PC-3 (cell line): ENCODE results near the gene BORCS5. TPM values are rescaled to one million over a fixed set of nuclear protein-coding genes. Genes with fewer than 3 reads are reported as not detected.

ENCODE experiments used
- ATAC-seq: fragments of 200-7000 bp; cut with Tn5 transposase; 2 replicates; pipeline ENCODE4 v1.9.1; 2020; ENCODE audit warnings: mild to moderate bottlenecking, moderate library complexity
- BruUV-seq: library from RNA; stranded (reverse); fragments of 400-500 nt; replicated peaks from 2 replicates; lab custom pipeline; 2021; lab: Mats Ljungman, UMichigan
- CTCF ChIA-PET: fragments of 300-600 bp; sonication (Branson Sonifier 250); formaldehyde crosslinking; loops from one replicate; lab custom pipeline; 2022; ENCODE audit warnings: antibody characterized with exemption; lab: Charles Lee
- POLR2A ChIA-PET: fragments of 300-600 bp; sonication (Branson Sonifier 250); formaldehyde crosslinking; loops from one replicate; lab custom pipeline; 2022; ENCODE audit warnings: antibody characterized with exemption; ENCODE audit not compliant: unreplicated experiment; lab: Charles Lee
- DNase-seq: peaks from one replicate; pipeline ENCODE4 v3.0.0-alpha.2; 2015
- H2AFZ ChIP-seq: fragments of 300-600 bp; sonication (generic); 2 replicates; pipeline ENCODE4 v1.6.0; 2016; ENCODE audit warnings: antibody characterized with exemption, low read length
- H3F3A ChIP-seq: fragments of 300-600 bp; sonication (generic); one replicate; pipeline ENCODE4 v1.6.0; 2017; ENCODE audit warnings: antibody characterized with exemption, low read length, control low read depth, mild to moderate bottlenecking; ENCODE audit not compliant: unreplicated experiment
- H3K27ac ChIP-seq: fragments of 300-600 bp; sonication (generic); 2 replicates; pipeline ENCODE4 v1.5.1; 2016; ENCODE audit warnings: mild to moderate bottlenecking, low read length
- H3K27me3 ChIP-seq: fragments of 300-600 bp; sonication (generic); 2 replicates; pipeline ENCODE4 v1.6.1; 2016; ENCODE audit warnings: low read length, mixed read lengths
- H3K36me3 ChIP-seq: fragments of 300-600 bp; sonication (generic); 2 replicates; pipeline ENCODE4 v1.6.1; 2016; ENCODE audit warnings: low read depth, mixed run types, low read length, mixed read lengths
- H3K4me1 ChIP-seq: fragments of 300-600 bp; sonication (generic); 2 replicates; pipeline ENCODE4 v1.5.1; 2016; ENCODE audit warnings: low read length; ENCODE audit not compliant: insufficient read depth
- H3K4me2 ChIP-seq: fragments of 300-600 bp; sonication (generic); 2 replicates; pipeline ENCODE4 v1.6.0; 2016; ENCODE audit warnings: low read length
- H3K4me3 ChIP-seq: fragments of 300-600 bp; sonication (generic); 2 replicates; pipeline ENCODE4 v1.5.1; 2016; ENCODE audit warnings: mild to moderate bottlenecking, low read length, mixed read lengths
- H3K79me2 ChIP-seq: fragments of 300-600 bp; sonication (generic); 2 replicates; pipeline ENCODE4 v1.6.1; 2017; ENCODE audit warnings: low read length, mixed read lengths
- H3K9ac ChIP-seq: fragments of 300-600 bp; sonication (generic); 2 replicates; pipeline ENCODE4 v1.6.0; 2016; ENCODE audit warnings: mild to moderate bottlenecking, low read length
- H3K9me2 ChIP-seq: fragments of 300-600 bp; sonication (generic); replicated peaks from 2 replicates; pipeline ENCODE4 v1.6.1; 2016; ENCODE audit warnings: mixed run types, low read length, mixed read lengths
- H3K9me3 ChIP-seq: fragments of 300-600 bp; sonication (generic); 2 replicates; pipeline ENCODE4 v1.6.1; 2016; ENCODE audit warnings: low read length, mixed read lengths
- H4K20me1 ChIP-seq: fragments of 300-600 bp; sonication (generic); 2 replicates; pipeline ENCODE4 v1.6.1; 2016; ENCODE audit warnings: low read length, mixed read lengths
- CTCF ChIP-seq: fragments of 300-600 bp; sonication (generic); conservative IDR thresholded peaks from 2 replicates; pipeline ENCODE4 v1.5.1; 2017; ENCODE audit warnings: antibody characterized with exemption, low read depth, mild to moderate bottlenecking, low read length
- EZH2 ChIP-seq: fragments of 300-600 bp; sonication (generic); IDR thresholded peaks from one replicate; pipeline ENCODE4 v1.6.1; 2017; ENCODE audit warnings: antibody characterized with exemption, mild to moderate bottlenecking, low read length; ENCODE audit not compliant: unreplicated experiment
- EZH2phosphoT487 ChIP-seq: fragments of 300-600 bp; sonication (generic); IDR thresholded peaks from 2 replicates; pipeline ENCODE4 v1.6.1; 2018; ENCODE audit warnings: mild to moderate bottlenecking, antibody characterized with exemption, low read length, borderline replicate concordance
- intact Hi-C: fragments of 100-400 bp; cut with micrococcal nuclease; formaldehyde crosslinking; loops from 2 replicates; pipeline ENCODE4 v1.9.0; 2023
- total RNA-seq: library from RNA; depleted of rRNA; stranded (reverse); fragments of >200 nt; gene quantifications from 2 replicates; pipeline ENCODE4 v1.2.3, GENCODE V29; 2014

BORCS5 gene
- total RNA-seq, 1 experiment from 2014 or later: 2.3 TPM

GRCh38 chr12:12466157-12466556, 109.3 kb downstream of the BORCS5 start:
- DNase-seq (no peak), ATAC-seq (no peak)
- TF ChIP-seq EZH2phosphoT487 (no peak), CTCF (no peak), EZH2 (no peak)
- Histone ChIP-seq H3K36me3 (no peaks in the 10 kb centered on the region), H3K9me3 (no peaks in the 10 kb centered on the region), H3K4me1 (peaks cover 21% of the 10 kb centered on the region), H2AFZ (no peak overlapping the region), H3F3A (no peaks in the 10 kb centered on the region), H3K79me2 (no peaks in the 10 kb centered on the region), H3K27me3 (no peaks in the 10 kb centered on the region), H3K4me3 (no peak overlapping the region), H3K9me2 (no peaks in the 10 kb centered on the region), H4K20me1 (no peaks in the 10 kb centered on the region), H3K4me2 (no peak overlapping the region), H3K9ac (no peak overlapping the region), H3K27ac (no peak overlapping the region)
- ChIA-PET POLR2A (no interaction called here), CTCF (no interaction called here)
- intact Hi-C loops: no loop called here
- no TSS peak for BruUV-seq

- Histone ChIP-seq H3K27me3 (no peaks in the 10 kb centered on the region), H3K9me3 (no peaks in the 10 kb centered on the region), H3K36me3 (no peaks in the 10 kb centered on the region), H3K4me2 (no peak overlapping the region), H3K27ac (no peak overlapping the region), H2AFZ (no peak overlapping the region), H3K9me2 (no peaks in the 10 kb centered on the region), H3F3A (no peaks in the 10 kb centered on the region), H4K20me1 (no peaks in the 10 kb centered on the region), H3K9ac (no peak overlapping the region), H3K79me2 (no peaks in the 10 kb centered on the region), H3K4me1 (peaks cover 22% of the 10 kb centered on the region), H3K4me3 (no peak overlapping the region)
- TF ChIP-seq EZH2phosphoT487: no peak
- no peak for TF ChIP-seq EZH2
- TF ChIP-seq CTCF: no peak
- BruUV-seq: no TSS peak
- ChIA-PET POLR2A (no interaction called here), CTCF (no interaction called here)
- ATAC-seq: no peak
- DNase-seq: no peak
- intact Hi-C loops: no loop called here
These were observed 110.4 kb downstream of the BORCS5 start for GRCh38 chr12:12467264-12467663.

- Histone ChIP-seq H4K20me1 (no peaks in the 10 kb centered on the region), H3K4me3 (no peak overlapping the region), H3K4me1 (peaks cover 22% of the 10 kb centered on the region), H3K9me3 (no peaks in the 10 kb centered on the region), H3F3A (no peaks in the 10 kb centered on the region), H3K9ac (no peak overlapping the region), H3K27me3 (no peaks in the 10 kb centered on the region), H3K9me2 (no peaks in the 10 kb centered on the region), H3K27ac (no peak overlapping the region), H3K79me2 (no peaks in the 10 kb centered on the region), H3K36me3 (no peaks in the 10 kb centered on the region), H3K4me2 (no peak overlapping the region), H2AFZ (no peak overlapping the region)
- POLR2A ChIA-PET: no interaction called here
- ATAC-seq (no peak), DNase-seq (no peak)
- intact Hi-C loops: no loop called here
- no TSS peak for BruUV-seq
- CTCF ChIA-PET: no interaction called here
- TF ChIP-seq CTCF (no peak), EZH2phosphoT487 (no peak), EZH2 (no peak)
These were observed 110.9 kb downstream of the BORCS5 start for GRCh38 chr12:12467688-12468261.
